ES-I3 (cell line): Measurements from ENCODE around the gene HLF.

Source experiments
- H3K36me3 ChIP-seq: 2 replicates; pipeline ENCODE4 v1.6.1; 2013; ENCODE audit warnings: mild to moderate bottlenecking, low read length, control low read depth, moderate library complexity; ENCODE audit not compliant: insufficient read depth
- H3K4me1 ChIP-seq: 2 replicates; pipeline ENCODE4 v1.6.1; 2013; ENCODE audit warnings: mild to moderate bottlenecking, control low read depth, low read length; ENCODE audit not compliant: insufficient read depth
- H3K9ac ChIP-seq: 2 replicates; pipeline ENCODE4 v1.6.1; 2013; ENCODE audit warnings: low read depth, mild to moderate bottlenecking, low read length, moderate library complexity
- H3K9me3 ChIP-seq: 2 replicates; pipeline ENCODE4 v1.6.1; 2013; ENCODE audit warnings: mild to moderate bottlenecking, low read length, moderate library complexity; ENCODE audit not compliant: control insufficient read depth, insufficient read depth

Gene HLF

GRCh38 chr17:55238179-55238930 is 26.4 kb upstream of the HLF start:
- H3K9ac ChIP-seq: peak overlapping the region; percentile 85
- H3K9me3 ChIP-seq: no peaks in the 10 kb centered on the region; the same call in 1 of the 2 replicates
- no peaks in the 10 kb centered on the region for H3K4me1 ChIP-seq
- H3K36me3 ChIP-seq: no peaks in the 10 kb centered on the region

GRCh38 chr17:55238931-55239297 is 25.8 kb upstream of the HLF start:
- Histone ChIP-seq H3K9ac (peak overlapping the region; percentile 85), H3K4me1 (no peaks in the 10 kb centered on the region), H3K9me3 (no peaks in the 10 kb centered on the region; the same call in 1 of the 2 replicates), H3K36me3 (no peaks in the 10 kb centered on the region)

- Histone ChIP-seq H3K4me1 (no peaks in the 10 kb centered on the region), H3K9me3 (no peaks in the 10 kb centered on the region; the same call in 1 of the 2 replicates), H3K36me3 (no peaks in the 10 kb centered on the region), H3K9ac (no peak overlapping the region)
Measured at GRCh38 chr17:55241097-55241496, 23.7 kb upstream of the HLF start.

- no peak overlapping the region for H3K9ac ChIP-seq
- H3K9me3 ChIP-seq: no peaks in the 10 kb centered on the region; the same call in 1 of the 2 replicates
- no peaks in the 10 kb centered on the region for H3K36me3 ChIP-seq
- H3K4me1 ChIP-seq: no peaks in the 10 kb centered on the region
Measured at GRCh38 chr17:55242476-55242875, 22.3 kb upstream of the HLF start.

- H3K9me3 ChIP-seq: peaks cover 4% of the 10 kb centered on the region
- no peaks in the 10 kb centered on the region for H3K36me3 ChIP-seq
- no peaks in the 10 kb centered on the region for H3K4me1 ChIP-seq
- no peak overlapping the region for H3K9ac ChIP-seq
Measured at GRCh38 chr17:55245986-55246385, 18.8 kb upstream of the HLF start.

GRCh38 chr17:55246583-55246982 is 18.2 kb upstream of the HLF start:
- H3K9ac ChIP-seq: no peak overlapping the region
- peaks cover 4% of the 10 kb centered on the region for H3K9me3 ChIP-seq
- no peaks in the 10 kb centered on the region for H3K4me1 ChIP-seq
- H3K36me3 ChIP-seq: no peaks in the 10 kb centered on the region

- H3K4me1 ChIP-seq: no peaks in the 10 kb centered on the region
- H3K9ac ChIP-seq: no peak overlapping the region
- peaks cover 4% of the 10 kb centered on the region; the same call in 1 of the 2 replicates for H3K9me3 ChIP-seq
- no peaks in the 10 kb centered on the region for H3K36me3 ChIP-seq
Measured at GRCh38 chr17:55248077-55248476, 16.7 kb upstream of the HLF start.

- Histone ChIP-seq H3K36me3 (no peaks in the 10 kb centered on the region), H3K9me3 (peaks cover 4% of the 10 kb centered on the region; the same call in 1 of the 2 replicates), H3K4me1 (no peaks in the 10 kb centered on the region), H3K9ac (no peak overlapping the region)
Measured at GRCh38 chr17:55249861-55250260, 14.9 kb upstream of the HLF start.

- Histone ChIP-seq H3K36me3 (no peaks in the 10 kb centered on the region), H3K4me1 (no peaks in the 10 kb centered on the region), H3K9me3 (no peaks in the 10 kb centered on the region), H3K9ac (no peak overlapping the region)
Measured at GRCh38 chr17:55254375-55254774, 10.4 kb upstream of the HLF start.

GRCh38 chr17:55258578-55259135 is 6.1 kb upstream of the HLF start:
- Histone ChIP-seq H3K36me3 (no peaks in the 10 kb centered on the region), H3K4me1 (no peaks in the 10 kb centered on the region), H3K9me3 (no peaks in the 10 kb centered on the region), H3K9ac (no peak overlapping the region)

GRCh38 chr17:55259684-55260111 is 5.1 kb upstream of the HLF start:
- no peaks in the 10 kb centered on the region for H3K4me1 ChIP-seq
- no peaks in the 10 kb centered on the region for H3K9me3 ChIP-seq
- no peak overlapping the region for H3K9ac ChIP-seq

GRCh38 chr17:55261311-55261710 is 3.4 kb upstream of the HLF start:
- Histone ChIP-seq H3K9me3 (no peaks in the 10 kb centered on the region), H3K4me1 (no peaks in the 10 kb centered on the region), H3K9ac (no peak overlapping the region), H3K36me3 (no peaks in the 10 kb centered on the region)

More at GRCh38 chr17:55259684-55260111, 5.1 kb upstream of the HLF start:
- H3K36me3 ChIP-seq: no peaks in the 10 kb centered on the region

- H3K36me3 ChIP-seq: no peaks in the 10 kb centered on the region
- no peaks in the 10 kb centered on the region for H3K4me1 ChIP-seq
- peak overlapping the region; percentile 52; the same call in 1 of the 2 replicates for H3K9ac ChIP-seq
- no peaks in the 10 kb centered on the region for H3K9me3 ChIP-seq
Measured at GRCh38 chr17:55263569-55264277, 1.0 kb upstream of the HLF start.

- no peaks in the 10 kb centered on the region for H3K9me3 ChIP-seq
- H3K36me3 ChIP-seq: no peaks in the 10 kb centered on the region
- H3K4me1 ChIP-seq: no peaks in the 10 kb centered on the region
- peak overlapping the region; percentile 52 for H3K9ac ChIP-seq
Measured at GRCh38 chr17:55264278-55264644, 499 bp upstream of the HLF start.
